ENCODE data around the gene TENM4.

DNA sequence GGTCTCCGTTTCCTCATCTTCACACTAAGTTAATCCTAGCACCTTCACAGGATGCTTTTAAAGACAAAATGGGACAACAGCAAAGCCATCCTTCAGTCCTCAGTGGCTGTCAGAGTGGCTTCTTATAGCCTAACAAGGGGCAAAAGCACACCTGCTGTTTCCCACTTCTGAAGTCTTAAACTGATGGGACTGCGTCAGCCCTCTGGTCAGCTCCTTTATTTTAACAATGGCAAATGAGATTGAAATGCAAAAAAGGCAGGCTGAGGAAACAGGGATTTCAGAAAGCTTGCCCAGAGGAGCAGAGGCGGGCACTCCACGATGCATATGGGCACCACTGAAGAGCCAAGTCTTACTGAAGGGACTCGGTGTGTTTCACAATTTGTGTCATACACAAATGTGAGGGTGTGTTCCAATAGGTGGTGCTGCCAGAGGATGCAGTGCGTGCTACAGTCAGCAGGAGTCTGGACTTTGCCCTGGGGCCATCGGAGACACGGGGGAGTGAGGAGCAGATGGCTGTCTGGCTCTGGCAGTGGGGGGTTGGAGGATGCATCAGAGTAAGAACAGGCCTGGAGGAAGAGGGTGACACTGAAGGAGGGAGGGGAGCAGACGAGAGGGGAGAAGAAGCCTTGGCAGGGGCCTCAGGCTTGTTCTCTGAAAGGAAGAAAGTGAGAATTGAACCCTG, 47.3 kb downstream of the TENM4 start:
- no peak for TF ChIP-seq CREM (CRISPR knock-in tag; IDR thresholded peaks at IDR 0.05)
- TF ChIP-seq NFE2L1 (CRISPR knock-in tag; IDR thresholded peaks at IDR 0.05), result no peak
- TF ChIP-seq, protein P1, sequence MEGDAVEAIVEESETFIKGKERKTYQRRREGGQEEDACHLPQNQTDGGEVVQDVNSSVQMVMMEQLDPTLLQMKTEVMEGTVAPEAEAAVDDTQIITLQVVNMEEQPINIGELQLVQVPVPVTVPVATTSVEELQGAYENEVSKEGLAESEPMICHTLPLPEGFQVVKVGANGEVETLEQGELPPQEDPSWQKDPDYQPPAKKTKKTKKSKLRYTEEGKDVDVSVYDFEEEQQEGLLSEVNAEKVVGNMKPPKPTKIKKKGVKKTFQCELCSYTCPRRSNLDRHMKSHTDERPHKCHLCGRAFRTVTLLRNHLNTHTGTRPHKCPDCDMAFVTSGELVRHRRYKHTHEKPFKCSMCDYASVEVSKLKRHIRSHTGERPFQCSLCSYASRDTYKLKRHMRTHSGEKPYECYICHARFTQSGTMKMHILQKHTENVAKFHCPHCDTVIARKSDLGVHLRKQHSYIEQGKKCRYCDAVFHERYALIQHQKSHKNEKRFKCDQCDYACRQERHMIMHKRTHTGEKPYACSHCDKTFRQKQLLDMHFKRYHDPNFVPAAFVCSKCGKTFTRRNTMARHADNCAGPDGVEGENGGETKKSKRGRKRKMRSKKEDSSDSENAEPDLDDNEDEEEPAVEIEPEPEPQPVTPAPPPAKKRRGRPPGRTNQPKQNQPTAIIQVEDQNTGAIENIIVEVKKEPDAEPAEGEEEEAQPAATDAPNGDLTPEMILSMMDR (IDR thresholded peaks at IDR 0.05), result no peak
- TF ChIP-seq NFATC4 (CRISPR knock-in tag; IDR thresholded peaks at IDR 0.05), result no peak
- TF ChIP-seq, protein P2, sequence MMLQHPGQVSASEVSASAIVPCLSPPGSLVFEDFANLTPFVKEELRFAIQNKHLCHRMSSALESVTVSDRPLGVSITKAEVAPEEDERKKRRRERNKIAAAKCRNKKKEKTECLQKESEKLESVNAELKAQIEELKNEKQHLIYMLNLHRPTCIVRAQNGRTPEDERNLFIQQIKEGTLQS (CRISPR knock-in tag; conservative IDR thresholded peaks at IDR 0.05), result no peak
- no peak for TF ChIP-seq CREB1 (CRISPR knock-in tag; IDR thresholded peaks at IDR 0.05)
- TF ChIP-seq, protein P3, sequence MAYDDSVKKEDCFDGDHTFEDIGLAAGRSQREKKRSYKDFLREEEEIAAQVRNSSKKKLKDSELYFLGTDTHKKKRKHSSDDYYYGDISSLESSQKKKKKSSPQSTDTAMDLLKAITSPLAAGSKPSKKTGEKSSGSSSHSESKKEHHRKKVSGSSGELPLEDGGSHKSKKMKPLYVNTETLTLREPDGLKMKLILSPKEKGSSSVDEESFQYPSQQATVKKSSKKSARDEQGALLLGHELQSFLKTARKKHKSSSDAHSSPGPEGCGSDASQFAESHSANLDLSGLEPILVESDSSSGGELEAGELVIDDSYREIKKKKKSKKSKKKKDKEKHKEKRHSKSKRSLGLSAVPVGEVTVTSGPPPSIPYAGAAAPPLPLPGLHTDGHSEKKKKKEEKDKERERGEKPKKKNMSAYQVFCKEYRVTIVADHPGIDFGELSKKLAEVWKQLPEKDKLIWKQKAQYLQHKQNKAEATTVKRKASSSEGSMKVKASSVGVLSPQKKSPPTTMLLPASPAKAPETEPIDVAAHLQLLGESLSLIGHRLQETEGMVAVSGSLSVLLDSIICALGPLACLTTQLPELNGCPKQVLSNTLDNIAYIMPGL (CRISPR knock-in tag; IDR thresholded peaks at IDR 0.05), result no peak
- TF ChIP-seq, protein P4, sequence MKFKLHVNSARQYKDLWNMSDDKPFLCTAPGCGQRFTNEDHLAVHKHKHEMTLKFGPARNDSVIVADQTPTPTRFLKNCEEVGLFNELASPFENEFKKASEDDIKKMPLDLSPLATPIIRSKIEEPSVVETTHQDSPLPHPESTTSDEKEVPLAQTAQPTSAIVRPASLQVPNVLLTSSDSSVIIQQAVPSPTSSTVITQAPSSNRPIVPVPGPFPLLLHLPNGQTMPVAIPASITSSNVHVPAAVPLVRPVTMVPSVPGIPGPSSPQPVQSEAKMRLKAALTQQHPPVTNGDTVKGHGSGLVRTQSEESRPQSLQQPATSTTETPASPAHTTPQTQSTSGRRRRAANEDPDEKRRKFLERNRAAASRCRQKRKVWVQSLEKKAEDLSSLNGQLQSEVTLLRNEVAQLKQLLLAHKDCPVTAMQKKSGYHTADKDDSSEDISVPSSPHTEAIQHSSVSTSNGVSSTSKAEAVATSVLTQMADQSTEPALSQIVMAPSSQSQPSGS (CRISPR knock-in tag; IDR thresholded peaks at IDR 0.05; ENCODE audit: borderline replicate concordance, low read depth), result no peak
- TF ChIP-seq, protein P5, sequence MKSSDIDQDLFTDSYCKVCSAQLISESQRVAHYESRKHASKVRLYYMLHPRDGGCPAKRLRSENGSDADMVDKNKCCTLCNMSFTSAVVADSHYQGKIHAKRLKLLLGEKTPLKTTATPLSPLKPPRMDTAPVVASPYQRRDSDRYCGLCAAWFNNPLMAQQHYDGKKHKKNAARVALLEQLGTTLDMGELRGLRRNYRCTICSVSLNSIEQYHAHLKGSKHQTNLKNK (CRISPR knock-in tag; IDR thresholded peaks at IDR 0.05), result no peak
- TF ChIP-seq, protein P6, sequence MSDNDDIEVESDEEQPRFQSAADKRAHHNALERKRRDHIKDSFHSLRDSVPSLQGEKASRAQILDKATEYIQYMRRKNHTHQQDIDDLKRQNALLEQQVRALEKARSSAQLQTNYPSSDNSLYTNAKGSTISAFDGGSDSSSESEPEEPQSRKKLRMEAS (CRISPR knock-in tag; IDR thresholded peaks at IDR 0.05), result no peak
- no peak for TF ChIP-seq MYBL2 (CRISPR knock-in tag; IDR thresholded peaks at IDR 0.05)
- TF ChIP-seq MXD4 (CRISPR knock-in tag; IDR thresholded peaks at IDR 0.05; ENCODE audit: borderline replicate concordance), result no peak
- TF ChIP-seq, protein P7, sequence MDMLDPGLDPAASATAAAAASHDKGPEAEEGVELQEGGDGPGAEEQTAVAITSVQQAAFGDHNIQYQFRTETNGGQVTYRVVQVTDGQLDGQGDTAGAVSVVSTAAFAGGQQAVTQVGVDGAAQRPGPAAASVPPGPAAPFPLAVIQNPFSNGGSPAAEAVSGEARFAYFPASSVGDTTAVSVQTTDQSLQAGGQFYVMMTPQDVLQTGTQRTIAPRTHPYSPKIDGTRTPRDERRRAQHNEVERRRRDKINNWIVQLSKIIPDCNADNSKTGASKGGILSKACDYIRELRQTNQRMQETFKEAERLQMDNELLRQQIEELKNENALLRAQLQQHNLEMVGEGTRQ (CRISPR knock-in tag; IDR thresholded peaks at IDR 0.05), result no peak

Data from WTC11 (cell line).